Measurements from ENCODE around the gene PRR20A.
"Not testable (repeated sequence)": the region's sequence is repeated elsewhere in the genome, so short reads cannot be mapped to it uniquely, and the experiment has no call there.

The PRR20A gene

GRCh38 chr13:57140235-57140968 is at the start of gene PRR20A:
PRR20A (plus strand) TSS chr13:57140918; CDS start chr13:57141305, 387 bp downstream.
- DNase-seq, result not testable (repeated sequence)

- no peak for DNase-seq
These were observed 25.8 kb upstream of the PRR20A start for GRCh38 chr13:57114945-57115344.

GRCh38 chr13:57123681-57124080 is 17.0 kb upstream of the PRR20A start:
- DNase-seq, result no peak

GRCh38 chr13:57128909-57129308 is 11.8 kb upstream of the PRR20A start:
- DNase-seq, result no peak

- no peak for DNase-seq
These were observed 4.6 kb upstream of the PRR20A start for GRCh38 chr13:57136093-57136492.

GRCh38 chr13:57137585-57137984 is 3.1 kb upstream of the PRR20A start:
- DNase-seq, result no peak

GRCh38 chr13:57138988-57139387 is 1.7 kb upstream of the PRR20A start:
- DNase-seq, result no peak

- DNase-seq, result not testable (repeated sequence)
These were observed 937 bp upstream of the PRR20A start for GRCh38 chr13:57139781-57140180.

- DNase-seq, result not testable (repeated sequence)
These were observed 6.5 kb downstream of the PRR20A start, which contains the start of gene PRR20B for GRCh38 chr13:57147188-57147587. PRR20B (plus strand) TSS chr13:57147488; CDS start chr13:57147875, 387 bp downstream.

GRCh38 chr13:57148106-57148505 is 7.4 kb downstream of the PRR20A start:
- DNase-seq, result not testable (repeated sequence)

- DNase-seq, result not testable (repeated sequence)
These were observed 13.0 kb downstream of the PRR20A start, which contains the start of gene PRR20C for GRCh38 chr13:57153761-57154160. PRR20C (plus strand) TSS chr13:57154061; CDS start chr13:57154448, 387 bp downstream.

- not testable (repeated sequence) for DNase-seq
These were observed 19.6 kb downstream of the PRR20A start, which contains the start of gene PRR20D for GRCh38 chr13:57160332-57160731. PRR20D (plus strand) TSS chr13:57160632; CDS start chr13:57161019, 387 bp downstream.

GRCh38 chr13:57166897-57167296 is 26.2 kb downstream of the PRR20A start, which contains the start of gene PRR20E:
PRR20E (plus strand) TSS chr13:57167197; CDS start chr13:57167584, 387 bp downstream.
- DNase-seq, result not testable (repeated sequence)

GRCh38 chr13:57191667-57192066 is 50.9 kb downstream of the PRR20A start:
- DNase-seq, result no peak
